C4-2B (cell line): ENCODE results near the gene ASB18.

ENCODE experiments used
- CTCF ChIP-seq: fragments of 450-650 bp; conservative IDR thresholded peaks from 2 replicates; pipeline ENCODE4 v1.5.1; 2017; ENCODE audit warnings: mild to moderate bottlenecking
- ZFX ChIP-seq: fragments of 450-650 bp; IDR thresholded peaks from 2 replicates; pipeline ENCODE4 v1.6.1; 2017

GRCh38 chr2:236196366-236196765, 67.8 kb downstream of the ASB18 start:
- no peak for TF ChIP-seq CTCF
- no peak for TF ChIP-seq ZFX
